ENCODE results near the gene TSPEAR.
"Not testable (repeated sequence)": the region's sequence is repeated elsewhere in the genome, so short reads cannot be mapped to it uniquely, and the experiment has no call there.

Gene TSPEAR

GRCh38 chr21:44511938-44512275 is 199.5 kb downstream of the TSPEAR start:
- DNase-seq: no peak

- DNase-seq: no peak
Observed at GRCh38 chr21:44511219-44511937, 200.0 kb downstream of the TSPEAR start.

- peak; percentile 35 for DNase-seq
Observed at GRCh38 chr21:44510508-44511218, 200.7 kb downstream of the TSPEAR start.

GRCh38 chr21:44510109-44510507 is 201.3 kb downstream of the TSPEAR start:
- DNase-seq: no peak

- no peak for DNase-seq
Observed at GRCh38 chr21:44509539-44509938, 201.8 kb downstream of the TSPEAR start.

- no peak for DNase-seq
Observed at GRCh38 chr21:44508711-44509445, 202.5 kb downstream of the TSPEAR start.

- no peak for DNase-seq
Observed at GRCh38 chr21:44508426-44508710, 203.0 kb downstream of the TSPEAR start.

- DNase-seq: no peak
Observed at GRCh38 chr21:44507673-44508425, 203.5 kb downstream of the TSPEAR start.

- DNase-seq: no peak
Observed at GRCh38 chr21:44506279-44507255, 204.8 kb downstream of the TSPEAR start.

GRCh38 chr21:44505673-44506278 is 205.6 kb downstream of the TSPEAR start:
- DNase-seq: no peak

GRCh38 chr21:44503901-44504399 is 207.4 kb downstream of the TSPEAR start:
- DNase-seq: no peak

GRCh38 chr21:44503006-44503889 is 208.1 kb downstream of the TSPEAR start:
- DNase-seq: not testable (repeated sequence)

GRCh38 chr21:44502171-44502958 is 209.0 kb downstream of the TSPEAR start:
- DNase-seq: no peak

- no peak for DNase-seq
Observed at GRCh38 chr21:44500111-44500510, 211.3 kb downstream of the TSPEAR start.

GRCh38 chr21:44499631-44500030 is 211.7 kb downstream of the TSPEAR start:
- DNase-seq: no peak

- peak; percentile 28 for DNase-seq
Observed at GRCh38 chr21:44499211-44499560, 212.2 kb downstream of the TSPEAR start.

GRCh38 chr21:44498280-44499210 is 212.8 kb downstream of the TSPEAR start:
- no peak for DNase-seq

GRCh38 chr21:44497703-44498126 is 213.7 kb downstream of the TSPEAR start:
- DNase-seq: peak; percentile 76
